ENCODE results near the gene SELENOS.

The SELENOS gene

GRCh38 chr15:101267320-101268104 is 9.8 kb downstream of the SELENOS start:
- Histone ChIP-seq H3K4me3 (ENCODE audit: low read depth in 1 of 2, low read length in 2 of 2) (no peak overlapping the region), H3K9ac (ENCODE audit: low read length) (no peak overlapping the region), H3K9me3 (ENCODE audit: low read length) (no peaks in the 10 kb centered on the region), H3K27me3 (ENCODE audit: control insufficient read depth in 1 of 2, insufficient read depth in 2 of 2, low read length in 2 of 2) (no peaks in the 10 kb centered on the region), H3K27ac (ENCODE audit: low read depth, low read length) (no peak overlapping the region), H3K4me1 (ENCODE audit: insufficient read depth, low read length) (no peaks in the 10 kb centered on the region), H3K36me3 (ENCODE audit: insufficient read depth, low read length) (peaks cover 23% of the 10 kb centered on the region)

- no peaks in the 10 kb centered on the region for H3K9me3 ChIP-seq (ENCODE audit: low read length)
- peaks cover 15% of the 10 kb centered on the region for H3K36me3 ChIP-seq (ENCODE audit: insufficient read depth, low read length)
- H3K4me3 ChIP-seq (ENCODE audit: low read depth in 1 of 2, low read length in 2 of 2): no peak overlapping the region
- H3K27me3 ChIP-seq (ENCODE audit: control insufficient read depth in 1 of 2, insufficient read depth in 2 of 2, low read length in 2 of 2): no peaks in the 10 kb centered on the region
- no peaks in the 10 kb centered on the region for H3K4me1 ChIP-seq (ENCODE audit: insufficient read depth, low read length)
- no peak overlapping the region for H3K9ac ChIP-seq (ENCODE audit: low read length)
- H3K27ac ChIP-seq (ENCODE audit: low read depth, low read length): no peak overlapping the region
Observed at GRCh38 chr15:101266787-101267186, 10.5 kb downstream of the SELENOS start.

- no peak overlapping the region for H3K27ac ChIP-seq (ENCODE audit: low read depth, low read length)
- no peaks in the 10 kb centered on the region for H3K4me1 ChIP-seq (ENCODE audit: insufficient read depth, low read length)
- no peaks in the 10 kb centered on the region for H3K27me3 ChIP-seq (ENCODE audit: control insufficient read depth in 1 of 2, insufficient read depth in 2 of 2, low read length in 2 of 2)
- no peak overlapping the region for H3K9ac ChIP-seq (ENCODE audit: low read length)
- H3K9me3 ChIP-seq (ENCODE audit: low read length): no peaks in the 10 kb centered on the region
- peaks cover 8% of the 10 kb centered on the region for H3K36me3 ChIP-seq (ENCODE audit: insufficient read depth, low read length)
- H3K4me3 ChIP-seq (ENCODE audit: low read depth in 1 of 2, low read length in 2 of 2): no peak overlapping the region
Observed at GRCh38 chr15:101266034-101266433, 11.3 kb downstream of the SELENOS start.

- Histone ChIP-seq H3K9me3 (ENCODE audit: low read length) (no peaks in the 10 kb centered on the region), H3K4me3 (ENCODE audit: low read depth in 1 of 2, low read length in 2 of 2) (no peak overlapping the region), H3K27me3 (ENCODE audit: control insufficient read depth in 1 of 2, insufficient read depth in 2 of 2, low read length in 2 of 2) (no peaks in the 10 kb centered on the region), H3K4me1 (ENCODE audit: insufficient read depth, low read length) (no peaks in the 10 kb centered on the region), H3K9ac (ENCODE audit: low read length) (no peak overlapping the region), H3K27ac (ENCODE audit: low read depth, low read length) (no peak overlapping the region), H3K36me3 (ENCODE audit: insufficient read depth, low read length) (no peaks in the 10 kb centered on the region)
Observed at GRCh38 chr15:101264911-101265641, 12.2 kb downstream of the SELENOS start.

- Histone ChIP-seq H3K27me3 (ENCODE audit: control insufficient read depth in 1 of 2, insufficient read depth in 2 of 2, low read length in 2 of 2) (no peaks in the 10 kb centered on the region), H3K27ac (ENCODE audit: low read depth, low read length) (no peak overlapping the region), H3K4me1 (ENCODE audit: insufficient read depth, low read length) (no peaks in the 10 kb centered on the region), H3K9ac (ENCODE audit: low read length) (no peak overlapping the region), H3K9me3 (ENCODE audit: low read length) (no peaks in the 10 kb centered on the region), H3K4me3 (ENCODE audit: low read depth in 1 of 2, low read length in 2 of 2) (no peak overlapping the region), H3K36me3 (ENCODE audit: insufficient read depth, low read length) (no peaks in the 10 kb centered on the region)
Observed at GRCh38 chr15:101264011-101264410, 13.3 kb downstream of the SELENOS start.

- Histone ChIP-seq H3K27ac (ENCODE audit: low read depth, low read length) (no peak overlapping the region), H3K36me3 (ENCODE audit: insufficient read depth, low read length) (no peaks in the 10 kb centered on the region), H3K27me3 (ENCODE audit: control insufficient read depth in 1 of 2, insufficient read depth in 2 of 2, low read length in 2 of 2) (no peaks in the 10 kb centered on the region), H3K4me3 (ENCODE audit: low read depth in 1 of 2, low read length in 2 of 2) (no peak overlapping the region), H3K9ac (ENCODE audit: low read length) (no peak overlapping the region), H3K9me3 (ENCODE audit: low read length) (no peaks in the 10 kb centered on the region), H3K4me1 (ENCODE audit: insufficient read depth, low read length) (no peaks in the 10 kb centered on the region)
Observed at GRCh38 chr15:101262551-101262950, 14.7 kb downstream of the SELENOS start.

GRCh38 chr15:101258238-101259144 is 18.8 kb downstream of the SELENOS start:
- H3K27ac ChIP-seq (ENCODE audit: low read depth, low read length): no peak overlapping the region
- no peaks in the 10 kb centered on the region for H3K27me3 ChIP-seq (ENCODE audit: control insufficient read depth in 1 of 2, insufficient read depth in 2 of 2, low read length in 2 of 2)
- no peaks in the 10 kb centered on the region for H3K36me3 ChIP-seq (ENCODE audit: insufficient read depth, low read length)
- H3K4me3 ChIP-seq (ENCODE audit: low read depth in 1 of 2, low read length in 2 of 2): no peak overlapping the region
- H3K4me1 ChIP-seq (ENCODE audit: insufficient read depth, low read length): no peaks in the 10 kb centered on the region
- H3K9me3 ChIP-seq (ENCODE audit: low read length): no peaks in the 10 kb centered on the region
- H3K9ac ChIP-seq (ENCODE audit: low read length): no peak overlapping the region

- peaks cover 6% of the 10 kb centered on the region for H3K4me1 ChIP-seq (ENCODE audit: insufficient read depth, low read length)
- no peak overlapping the region for H3K9ac ChIP-seq (ENCODE audit: low read length)
- H3K27ac ChIP-seq (ENCODE audit: low read depth, low read length): no peak overlapping the region
- no peaks in the 10 kb centered on the region for H3K27me3 ChIP-seq (ENCODE audit: control insufficient read depth in 1 of 2, insufficient read depth in 2 of 2, low read length in 2 of 2)
- H3K36me3 ChIP-seq (ENCODE audit: insufficient read depth, low read length): no peaks in the 10 kb centered on the region
- H3K9me3 ChIP-seq (ENCODE audit: low read length): no peaks in the 10 kb centered on the region
- H3K4me3 ChIP-seq (ENCODE audit: low read depth in 1 of 2, low read length in 2 of 2): no peak overlapping the region
Observed at GRCh38 chr15:101256757-101257156, 20.5 kb downstream of the SELENOS start.

- Histone ChIP-seq H3K4me1 (ENCODE audit: insufficient read depth, low read length) (peaks cover 6% of the 10 kb centered on the region), H3K27ac (ENCODE audit: low read depth, low read length) (no peak overlapping the region), H3K9me3 (ENCODE audit: low read length) (no peaks in the 10 kb centered on the region), H3K4me3 (ENCODE audit: low read depth in 1 of 2, low read length in 2 of 2) (no peak overlapping the region), H3K36me3 (ENCODE audit: insufficient read depth, low read length) (no peaks in the 10 kb centered on the region), H3K9ac (ENCODE audit: low read length) (no peak overlapping the region), H3K27me3 (ENCODE audit: control insufficient read depth in 1 of 2, insufficient read depth in 2 of 2, low read length in 2 of 2) (no peaks in the 10 kb centered on the region)
Observed at GRCh38 chr15:101255615-101256241, 21.6 kb downstream of the SELENOS start.

GRCh38 chr15:101255051-101255395 is 22.3 kb downstream of the SELENOS start:
- H3K9me3 ChIP-seq (ENCODE audit: low read length): no peaks in the 10 kb centered on the region
- peaks cover 12% of the 10 kb centered on the region for H3K4me1 ChIP-seq (ENCODE audit: insufficient read depth, low read length)
- no peak overlapping the region for H3K9ac ChIP-seq (ENCODE audit: low read length)
- no peaks in the 10 kb centered on the region for H3K27me3 ChIP-seq (ENCODE audit: control insufficient read depth in 1 of 2, insufficient read depth in 2 of 2, low read length in 2 of 2)
- H3K4me3 ChIP-seq (ENCODE audit: low read depth in 1 of 2, low read length in 2 of 2): no peak overlapping the region
- no peak overlapping the region for H3K27ac ChIP-seq (ENCODE audit: low read depth, low read length)
- no peaks in the 10 kb centered on the region for H3K36me3 ChIP-seq (ENCODE audit: insufficient read depth, low read length)

Data from muscle layer of colon (tissue), 2 donors.